ENCODE measurements around the gene GALNTL6.
"Not testable (repeated sequence)": the region's sequence is repeated elsewhere in the genome, so short reads cannot be mapped to it uniquely, and the experiment has no call there.

- TF ChIP-seq POLR2A (IDR thresholded peaks at IDR 0.05), result not testable (repeated sequence)
- TF ChIP-seq, protein P1, sequence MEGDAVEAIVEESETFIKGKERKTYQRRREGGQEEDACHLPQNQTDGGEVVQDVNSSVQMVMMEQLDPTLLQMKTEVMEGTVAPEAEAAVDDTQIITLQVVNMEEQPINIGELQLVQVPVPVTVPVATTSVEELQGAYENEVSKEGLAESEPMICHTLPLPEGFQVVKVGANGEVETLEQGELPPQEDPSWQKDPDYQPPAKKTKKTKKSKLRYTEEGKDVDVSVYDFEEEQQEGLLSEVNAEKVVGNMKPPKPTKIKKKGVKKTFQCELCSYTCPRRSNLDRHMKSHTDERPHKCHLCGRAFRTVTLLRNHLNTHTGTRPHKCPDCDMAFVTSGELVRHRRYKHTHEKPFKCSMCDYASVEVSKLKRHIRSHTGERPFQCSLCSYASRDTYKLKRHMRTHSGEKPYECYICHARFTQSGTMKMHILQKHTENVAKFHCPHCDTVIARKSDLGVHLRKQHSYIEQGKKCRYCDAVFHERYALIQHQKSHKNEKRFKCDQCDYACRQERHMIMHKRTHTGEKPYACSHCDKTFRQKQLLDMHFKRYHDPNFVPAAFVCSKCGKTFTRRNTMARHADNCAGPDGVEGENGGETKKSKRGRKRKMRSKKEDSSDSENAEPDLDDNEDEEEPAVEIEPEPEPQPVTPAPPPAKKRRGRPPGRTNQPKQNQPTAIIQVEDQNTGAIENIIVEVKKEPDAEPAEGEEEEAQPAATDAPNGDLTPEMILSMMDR (IDR thresholded peaks at IDR 0.05), result not testable (repeated sequence)
Observed at GRCh38 chr4:172917403-172917802, 1104.2 kb downstream of the GALNTL6 start.

Measured in Peyer's patch (tissue), 4 donors.